Fibroblast of lung (primary cell): ENCODE data around the gene ZNF608. TPM values are rescaled to one million over a fixed set of nuclear protein-coding genes. Genes with fewer than 3 reads are reported as not detected.

ENCODE experiments used
- DNase-seq, 2 donors: peaks; one replicate each; pipeline versions ENCODE4 v3.0.0 to v3.0.0-alpha.2; 2010; ENCODE audit warnings: low read depth in 2 of 2
- H2AFZ ChIP-seq: 2 replicates; pipeline ENCODE4 v1.5.1; 2012; ENCODE audit warnings: low read length, control low read depth, inconsistent platforms
- H3K27ac ChIP-seq: 2 replicates; pipeline ENCODE4 v1.5.1; 2011; ENCODE audit warnings: low read length, control low read depth; ENCODE audit not compliant: insufficient read depth
- H3K27me3 ChIP-seq: 2 replicates; pipeline ENCODE4 v1.5.1; 2011; ENCODE audit warnings: mild to moderate bottlenecking, low read length; ENCODE audit not compliant: control insufficient read depth, insufficient read depth
- H3K36me3 ChIP-seq: 2 replicates; pipeline ENCODE4 v1.5.1; 2011; ENCODE audit warnings: low read length; ENCODE audit not compliant: control insufficient read depth, insufficient read depth
- H3K4me1 ChIP-seq: 2 replicates; pipeline ENCODE4 v1.5.1; 2011; ENCODE audit warnings: low read length; ENCODE audit not compliant: control insufficient read depth, insufficient read depth; ENCODE audit errors: extremely low read depth
- H3K4me2 ChIP-seq: 2 replicates; pipeline ENCODE4 v1.5.1; 2011; ENCODE audit warnings: low read length, control low read depth; ENCODE audit not compliant: insufficient read depth; ENCODE audit errors: extremely low read depth
- H3K4me3 ChIP-seq, 4 experiments: fragments of 200-600 bp in 1 of 4; sonication (generic) in 1 of 4; replicated peaks in 1 of 4; 2 replicates each; pipeline ENCODE4 v1.5.1; 2011 to 2016; ENCODE audit warnings: low read length in 4 of 4, low read depth in 3 of 4, mild to moderate bottlenecking in 3 of 4, control low read depth in 2 of 4, inconsistent platforms in 1 of 4, mixed read lengths in 1 of 4; ENCODE audit not compliant: insufficient read depth in 1 of 4; ENCODE audit errors: control extremely low read depth in 1 of 4
- H3K79me2 ChIP-seq: 2 replicates; pipeline ENCODE4 v1.5.1; 2012; ENCODE audit warnings: mild to moderate bottlenecking, low read length, inconsistent platforms; ENCODE audit not compliant: control insufficient read depth, insufficient read depth
- H3K9ac ChIP-seq: 2 replicates; pipeline ENCODE4 v1.5.1; 2011; ENCODE audit warnings: mild to moderate bottlenecking, low read length, control low read depth; ENCODE audit not compliant: insufficient read depth
- H3K9me3 ChIP-seq: 2 replicates; pipeline ENCODE4 v1.5.1; 2012; ENCODE audit warnings: low read depth, low read length; ENCODE audit not compliant: control insufficient read depth, insufficient read depth
- H4K20me1 ChIP-seq: 2 replicates; pipeline ENCODE4 v1.5.1; 2011; ENCODE audit warnings: low read length; ENCODE audit not compliant: control insufficient read depth, insufficient read depth; ENCODE audit errors: extremely low read depth
- EZH2 ChIP-seq: IDR thresholded peaks from 2 replicates; pipeline ENCODE4 v1.5.1; 2012; ENCODE audit warnings: low read length, control low read depth, mild to moderate bottlenecking; ENCODE audit errors: missing control alignments
- polyA plus RNA-seq, 2 donors: library from polyadenylated mRNA; depleted of rRNA in 1 of 2; stranded (reverse) in 1 of 2; unstranded in 1 of 2; fragments of >200 nt; gene quantifications; 2 replicates each; pipeline ENCODE4 v1.2.1, GENCODE V29; 2011 to 2012; ENCODE audit warnings: missing spikeins in 1 of 2
- total RNA-seq: library from RNA; depleted of rRNA; stranded (reverse); fragments of >200 nt; gene quantifications from 2 replicates; pipeline ENCODE4 v1.2.1, GENCODE V29; 2014
- TF ChIP-seq, protein P1 (sequence below), 2 donors: IDR thresholded peaks in 1 of 2; conservative IDR thresholded peaks in 1 of 2; 1 replicate in 1 of 2; 2 replicates in 1 of 2; pipeline ENCODE4 v1.5.1; 2011 to 2012; ENCODE audit warnings: low read length in 2 of 2, control low read depth in 1 of 2, inconsistent platforms in 1 of 2, low read depth in 1 of 2, mild to moderate bottlenecking in 1 of 2

Gene ZNF608
- total and polyA plus RNA-seq, 2 donors (not counting 1 experiment from before 2014, with no cell fraction given) = 12.4 to 25.3 TPM

DNA sequence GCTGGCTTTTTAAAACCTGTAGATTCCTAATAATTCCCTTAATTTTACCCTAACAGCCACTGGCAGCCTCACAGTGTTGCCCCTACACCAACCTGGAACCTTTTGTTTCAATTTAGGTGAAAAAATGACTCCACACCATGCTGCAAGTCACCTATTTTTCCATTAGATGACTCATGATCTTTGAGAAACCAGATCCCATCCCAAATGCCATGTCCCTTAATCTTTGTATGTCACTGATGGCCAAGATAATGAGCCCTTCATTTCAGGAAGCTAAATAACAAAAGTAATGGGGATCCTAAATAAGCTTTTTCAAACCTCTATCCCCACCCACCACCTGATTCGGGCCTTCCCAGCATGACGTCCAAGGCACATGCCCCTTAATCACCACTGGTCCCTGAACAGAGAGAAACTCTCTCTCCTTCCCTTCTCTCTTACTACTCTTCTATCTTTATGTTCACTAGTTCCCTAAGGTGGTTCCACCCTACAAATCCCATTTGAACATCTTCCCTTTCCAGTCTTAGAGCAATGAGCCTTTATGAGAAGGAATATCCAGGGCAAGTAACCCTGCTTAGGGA is 33.6 kb downstream of the ZNF608 start:
- no peaks in the 10 kb centered on the region for H4K20me1 ChIP-seq
- no peak overlapping the region for H3K4me2 ChIP-seq
- H2AFZ ChIP-seq = no peak overlapping the region
- no peaks in the 10 kb centered on the region for H3K27me3 ChIP-seq
- no peaks in the 10 kb centered on the region for H3K9me3 ChIP-seq
- H3K27ac ChIP-seq = no peak overlapping the region
- no peaks in the 10 kb centered on the region for H3K79me2 ChIP-seq
- H3K9ac ChIP-seq = no peak overlapping the region
- no peaks in the 10 kb centered on the region for H3K36me3 ChIP-seq
- TF ChIP-seq, protein P1, sequence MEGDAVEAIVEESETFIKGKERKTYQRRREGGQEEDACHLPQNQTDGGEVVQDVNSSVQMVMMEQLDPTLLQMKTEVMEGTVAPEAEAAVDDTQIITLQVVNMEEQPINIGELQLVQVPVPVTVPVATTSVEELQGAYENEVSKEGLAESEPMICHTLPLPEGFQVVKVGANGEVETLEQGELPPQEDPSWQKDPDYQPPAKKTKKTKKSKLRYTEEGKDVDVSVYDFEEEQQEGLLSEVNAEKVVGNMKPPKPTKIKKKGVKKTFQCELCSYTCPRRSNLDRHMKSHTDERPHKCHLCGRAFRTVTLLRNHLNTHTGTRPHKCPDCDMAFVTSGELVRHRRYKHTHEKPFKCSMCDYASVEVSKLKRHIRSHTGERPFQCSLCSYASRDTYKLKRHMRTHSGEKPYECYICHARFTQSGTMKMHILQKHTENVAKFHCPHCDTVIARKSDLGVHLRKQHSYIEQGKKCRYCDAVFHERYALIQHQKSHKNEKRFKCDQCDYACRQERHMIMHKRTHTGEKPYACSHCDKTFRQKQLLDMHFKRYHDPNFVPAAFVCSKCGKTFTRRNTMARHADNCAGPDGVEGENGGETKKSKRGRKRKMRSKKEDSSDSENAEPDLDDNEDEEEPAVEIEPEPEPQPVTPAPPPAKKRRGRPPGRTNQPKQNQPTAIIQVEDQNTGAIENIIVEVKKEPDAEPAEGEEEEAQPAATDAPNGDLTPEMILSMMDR (conservative IDR thresholded peaks at IDR 0.05 in 1 of 2, IDR thresholded peaks at IDR 0.05 in 1 of 2; ENCODE audit: low read depth in 1 of 2, low read length in 2 of 2) = no peak
- no peak for TF ChIP-seq EZH2
- DNase-seq = no peak
- peaks cover 3% of the 10 kb centered on the region for H3K4me1 ChIP-seq
- no peak overlapping the region for H3K4me3 ChIP-seq

DNA sequence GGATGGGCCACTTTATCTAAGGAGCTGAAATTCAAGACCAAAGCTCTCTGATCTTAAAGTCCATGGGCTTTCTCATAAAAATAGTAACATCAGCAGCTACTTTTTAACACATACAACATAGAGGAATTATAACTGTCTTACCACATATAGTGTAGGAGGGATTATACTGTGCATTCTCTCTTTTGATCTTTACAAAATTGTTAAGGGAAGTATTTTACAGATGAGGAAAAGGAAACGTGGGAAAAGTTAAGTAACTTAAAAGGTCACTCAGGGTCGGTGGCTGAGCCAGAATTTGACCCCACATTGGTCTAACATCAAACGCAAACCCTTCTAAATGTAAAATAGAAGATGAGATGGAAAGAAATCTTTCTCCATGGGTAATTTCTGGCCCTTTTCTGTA is 38.4 kb downstream of the ZNF608 start:
- H3K27me3 ChIP-seq = no peaks in the 10 kb centered on the region
- peaks cover 10% of the 10 kb centered on the region for H3K4me1 ChIP-seq
- no peaks in the 10 kb centered on the region for H3K9me3 ChIP-seq
- H3K4me3 ChIP-seq = no peak overlapping the region
- no peaks in the 10 kb centered on the region for H4K20me1 ChIP-seq
- no peak overlapping the region for H3K4me2 ChIP-seq
- no peak overlapping the region for H3K9ac ChIP-seq
- TF ChIP-seq, protein P1 (conservative IDR thresholded peaks at IDR 0.05 in 1 of 2, IDR thresholded peaks at IDR 0.05 in 1 of 2; ENCODE audit: low read depth in 1 of 2, low read length in 2 of 2) = no peak
- no peak for TF ChIP-seq EZH2
- no peaks in the 10 kb centered on the region for H3K36me3 ChIP-seq
- H3K27ac ChIP-seq = no peak overlapping the region
- peaks cover 10% of the 10 kb centered on the region for H3K79me2 ChIP-seq
- H2AFZ ChIP-seq = no peak overlapping the region
- no peak for DNase-seq

DNA sequence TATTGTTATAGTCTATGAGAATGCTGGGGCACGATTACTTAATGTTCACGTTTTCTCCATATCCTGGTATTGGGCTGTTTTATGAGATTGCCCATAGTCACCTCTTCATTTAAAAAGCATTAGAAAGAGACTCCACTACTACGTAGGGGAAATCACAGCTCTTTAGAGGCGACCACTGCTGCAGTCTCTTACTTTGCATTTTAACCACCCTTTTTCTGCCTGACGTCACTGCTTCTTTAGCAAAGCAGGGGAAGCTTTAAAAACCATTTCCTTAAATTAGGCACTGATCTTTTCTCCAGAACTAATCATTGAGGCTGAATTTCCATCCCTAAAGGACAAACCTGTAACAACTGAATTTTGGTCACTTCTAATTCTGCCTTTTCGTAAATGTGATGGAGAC is 38.9 kb downstream of the ZNF608 start:
- H3K4me1 ChIP-seq = peaks cover 10% of the 10 kb centered on the region
- no peaks in the 10 kb centered on the region for H3K9me3 ChIP-seq
- no peak for TF ChIP-seq EZH2
- TF ChIP-seq, protein P1 (conservative IDR thresholded peaks at IDR 0.05 in 1 of 2, IDR thresholded peaks at IDR 0.05 in 1 of 2; ENCODE audit: low read depth in 1 of 2, low read length in 2 of 2) = no peak
- DNase-seq = no peak
- H3K27ac ChIP-seq = no peak overlapping the region
- no peak overlapping the region for H3K4me2 ChIP-seq
- no peaks in the 10 kb centered on the region for H3K36me3 ChIP-seq
- H2AFZ ChIP-seq = no peak overlapping the region
- H3K79me2 ChIP-seq = peaks cover 10% of the 10 kb centered on the region
- H3K4me3 ChIP-seq = no peak overlapping the region
- H4K20me1 ChIP-seq = no peaks in the 10 kb centered on the region
- no peaks in the 10 kb centered on the region for H3K27me3 ChIP-seq
- no peak overlapping the region for H3K9ac ChIP-seq
